Measurements from ENCODE around the gene CDCP1.
A peak's percentile ranks its signal among the peaks of the same experiment; 100 is the strongest.
"Not testable (repeated sequence)": the region's sequence is repeated elsewhere in the genome, so short reads cannot be mapped to it uniquely, and the experiment has no call there.

CDCP1 gene

DNA sequence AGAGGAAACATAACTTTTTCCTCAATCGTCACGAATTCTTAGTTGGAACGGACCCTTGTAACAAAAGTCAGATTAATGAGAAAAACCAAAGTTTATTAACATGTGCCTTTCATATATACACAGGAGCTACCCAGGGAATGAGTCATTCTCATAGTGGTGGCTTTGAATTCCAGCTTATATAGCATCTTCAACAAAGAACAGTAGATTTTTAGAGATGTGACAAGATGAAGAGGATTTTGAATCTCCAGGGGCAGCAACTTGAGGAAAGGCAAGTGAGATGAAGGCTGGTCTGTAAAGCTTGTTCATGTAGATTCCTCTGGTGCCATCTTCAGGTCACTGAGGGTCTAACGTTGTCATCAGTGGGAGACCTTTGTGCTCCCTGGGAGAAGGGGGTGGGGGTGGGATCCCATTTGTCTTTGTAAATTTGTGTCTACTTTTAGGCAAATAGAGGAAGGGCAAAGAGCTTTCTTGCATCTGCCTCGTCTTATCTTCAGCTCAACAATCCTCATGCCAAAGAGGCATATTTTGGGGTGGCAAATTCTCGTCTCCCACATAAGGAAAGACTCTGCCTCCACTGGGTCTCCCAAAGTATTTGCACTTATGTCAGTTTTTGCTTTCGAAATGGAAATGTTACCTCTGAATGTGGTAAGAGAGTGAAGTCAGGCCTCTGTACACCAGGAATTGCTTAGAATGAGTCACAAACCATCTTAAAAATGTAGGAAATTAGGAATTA, 90.6 kb downstream of the CDCP1 start:
- DNase-seq (ENCODE audit: low read depth in 2 of 2): no peak

DNA sequence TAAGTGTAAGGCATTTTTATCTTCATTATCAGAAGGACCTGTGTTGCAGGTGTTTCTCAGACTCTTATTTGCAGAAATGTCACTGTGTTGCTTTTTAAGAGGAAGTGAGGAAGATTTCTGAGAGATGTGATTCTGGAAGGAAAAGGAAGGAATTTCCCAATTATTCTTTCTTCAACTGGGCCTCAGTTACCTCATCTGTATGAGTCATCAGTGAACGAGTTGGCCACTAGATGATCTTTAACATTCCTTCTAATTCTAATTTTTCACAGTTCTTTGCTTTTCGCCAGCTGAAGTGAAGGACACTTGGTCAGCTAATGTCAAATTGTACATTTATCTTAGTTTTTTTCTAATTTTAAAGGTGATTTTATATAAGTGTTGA, 91.2 kb downstream of the CDCP1 start:
- no peak for DNase-seq (ENCODE audit: low read depth in 2 of 2)

DNA sequence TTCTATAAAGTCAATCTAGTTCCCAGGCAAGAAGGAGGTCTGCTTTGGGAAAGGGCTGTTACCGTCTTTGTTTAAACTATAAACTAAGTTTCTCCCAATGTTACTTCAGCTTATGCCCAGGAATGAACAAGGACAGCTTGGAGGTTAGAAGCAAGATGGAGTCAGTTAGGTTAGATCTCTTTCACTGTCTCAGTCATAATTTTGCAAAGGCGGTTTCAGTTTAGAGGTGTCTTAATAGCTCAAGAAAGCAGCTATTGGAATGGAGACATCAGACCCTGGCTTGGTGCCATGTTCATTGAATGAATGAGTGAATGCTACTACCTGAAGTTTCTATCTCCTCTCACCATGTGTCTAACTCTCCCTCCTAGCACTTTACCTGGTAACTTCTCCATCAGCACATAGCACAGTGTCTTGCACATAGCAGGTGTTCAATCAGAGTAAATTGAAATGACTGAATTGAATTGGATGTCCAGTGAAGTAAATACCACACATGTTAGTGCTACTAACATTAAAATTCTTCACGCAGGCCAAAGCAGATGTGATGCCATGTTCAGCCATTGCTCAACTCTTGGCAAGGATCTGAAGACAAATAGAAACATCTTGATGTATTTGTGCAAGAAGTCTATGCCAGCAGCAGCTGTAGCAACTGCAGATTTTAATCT, 91.9 kb downstream of the CDCP1 start:
- no peak for DNase-seq (ENCODE audit: low read depth in 2 of 2)

DNA sequence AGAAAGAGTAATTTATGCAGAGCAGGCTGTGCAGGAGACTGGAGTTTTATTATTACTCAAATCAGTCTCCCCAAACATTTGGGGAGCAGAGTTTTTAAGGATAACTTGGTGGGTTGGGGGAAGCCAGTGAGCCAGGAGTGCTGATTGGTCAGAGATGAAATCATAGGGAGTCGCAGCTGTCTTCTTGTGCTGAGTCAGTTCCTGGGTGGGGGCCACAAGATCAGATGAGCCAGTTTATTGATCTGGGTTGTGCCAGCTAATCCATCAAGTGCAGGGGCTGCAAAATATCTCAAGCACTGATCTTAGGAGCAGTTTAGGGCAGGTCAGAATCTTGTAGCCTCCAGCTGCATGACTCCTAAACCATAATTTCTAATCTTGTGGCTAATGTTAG, 92.4 kb downstream of the CDCP1 start:
- DNase-seq (ENCODE audit: low read depth in 2 of 2): not testable (repeated sequence)

DNA sequence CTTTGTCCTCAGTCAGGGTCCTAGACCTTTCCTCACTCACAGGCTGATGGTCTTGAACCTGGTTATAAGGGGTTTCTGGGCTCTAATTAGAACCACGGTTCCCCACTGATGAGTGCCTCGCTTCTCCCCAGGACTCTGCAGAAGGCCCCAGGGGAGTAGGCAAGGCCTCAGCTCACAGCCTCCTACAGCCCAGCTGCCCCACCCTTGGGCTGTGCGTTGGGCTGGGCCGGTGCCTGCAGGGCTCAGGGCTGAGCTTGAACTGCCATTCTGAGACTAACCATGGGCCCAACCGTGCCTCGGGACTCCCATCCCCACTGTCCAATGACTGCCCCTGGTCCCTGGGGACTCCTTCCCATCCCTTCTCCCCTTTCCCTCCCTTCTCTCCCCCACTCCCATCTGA, 94.5 kb downstream of the CDCP1 start:
- DNase-seq (ENCODE audit: low read depth in 2 of 2): no peak

DNA sequence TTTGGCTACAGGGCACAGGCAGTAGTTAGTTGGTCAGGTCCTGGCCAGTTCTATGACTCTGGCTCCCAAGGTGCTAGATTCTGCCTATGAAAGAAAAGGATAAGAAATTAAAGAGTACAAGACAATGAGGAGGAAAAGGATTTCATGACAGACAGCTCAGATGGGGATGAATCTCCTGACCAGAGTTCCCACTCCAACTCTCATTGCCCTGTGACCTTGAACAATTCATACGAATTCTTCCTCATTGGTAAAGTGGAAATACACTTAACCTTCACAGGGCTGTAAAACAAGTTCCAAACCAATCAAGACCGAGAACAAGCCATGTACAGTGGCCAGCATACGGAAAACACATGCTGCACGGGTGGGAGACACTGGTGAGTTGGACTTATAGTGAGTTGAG, 96.4 kb downstream of the CDCP1 start:
- no peak for DNase-seq (ENCODE audit: low read depth in 2 of 2)

DNA sequence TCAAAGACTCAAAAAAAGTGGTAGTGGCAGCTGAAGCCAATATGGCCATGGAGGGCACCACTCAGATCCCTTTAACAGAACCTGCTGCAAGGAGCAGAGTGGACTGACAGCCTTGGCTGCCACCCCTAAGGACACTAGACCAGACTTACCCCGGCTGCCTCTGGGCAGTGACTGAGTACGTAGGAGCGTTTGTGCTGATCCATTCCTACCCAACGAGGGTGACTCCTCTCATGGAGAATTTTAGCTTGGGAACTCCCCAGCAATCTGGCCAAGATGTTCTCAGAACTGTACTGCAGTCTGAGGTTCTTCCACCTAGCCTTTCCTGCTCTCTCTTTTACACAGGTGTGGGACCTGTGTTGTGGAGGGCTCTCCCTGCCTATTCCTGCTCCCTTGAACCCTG, 97.9 kb downstream of the CDCP1 start:
- no peak for DNase-seq (ENCODE audit: low read depth in 2 of 2)

DNA sequence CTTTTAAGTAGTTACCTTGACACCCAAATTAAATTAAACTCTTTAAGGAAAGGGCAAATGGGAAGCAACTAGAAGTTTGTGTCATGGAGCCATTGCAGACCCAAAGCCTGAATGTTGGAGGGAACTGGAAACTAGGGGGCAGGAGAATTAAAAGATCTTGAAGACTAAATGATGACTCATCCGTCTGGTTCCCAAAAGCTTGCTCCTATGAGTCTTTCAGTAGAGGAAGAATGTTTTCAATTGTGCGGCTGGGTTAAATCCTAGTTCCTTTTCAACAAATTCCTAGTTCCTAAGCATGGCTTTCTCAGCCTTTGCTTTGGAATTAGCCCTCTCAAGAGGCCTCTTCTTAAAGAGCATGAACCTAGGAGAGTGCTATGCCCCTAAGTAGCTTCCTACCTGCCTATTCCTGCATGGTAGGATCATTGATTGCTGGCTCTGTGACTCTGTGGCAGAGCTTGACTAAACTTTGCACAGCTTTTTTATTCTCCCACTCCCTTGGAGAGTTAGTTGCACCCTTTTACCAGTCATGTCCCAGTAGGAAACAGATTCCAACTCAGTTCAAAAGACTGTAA, 102.4 kb downstream of the CDCP1 start:
- DNase-seq (ENCODE audit: low read depth in 2 of 2): no peak

DNA sequence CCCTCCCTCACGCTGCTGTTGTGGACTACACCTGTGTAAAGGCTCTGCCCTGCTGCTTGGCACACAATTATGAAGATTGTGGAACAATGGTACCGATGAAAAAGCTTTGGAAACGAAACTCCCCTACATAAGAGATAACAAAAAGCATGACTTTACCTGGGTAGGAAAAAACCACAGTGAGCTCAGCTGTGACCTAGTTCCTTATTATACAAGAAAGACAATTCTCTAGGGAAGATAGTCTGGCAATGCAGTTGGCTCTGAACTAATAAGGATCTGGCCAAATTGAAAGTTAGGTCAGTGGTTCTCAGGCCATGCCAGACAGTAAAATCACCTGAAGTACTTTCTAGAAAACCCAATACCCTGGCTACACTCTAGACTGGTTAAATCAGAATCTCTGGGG, 104.0 kb downstream of the CDCP1 start:
- DNase-seq (ENCODE audit: low read depth in 2 of 2): no peak

DNA sequence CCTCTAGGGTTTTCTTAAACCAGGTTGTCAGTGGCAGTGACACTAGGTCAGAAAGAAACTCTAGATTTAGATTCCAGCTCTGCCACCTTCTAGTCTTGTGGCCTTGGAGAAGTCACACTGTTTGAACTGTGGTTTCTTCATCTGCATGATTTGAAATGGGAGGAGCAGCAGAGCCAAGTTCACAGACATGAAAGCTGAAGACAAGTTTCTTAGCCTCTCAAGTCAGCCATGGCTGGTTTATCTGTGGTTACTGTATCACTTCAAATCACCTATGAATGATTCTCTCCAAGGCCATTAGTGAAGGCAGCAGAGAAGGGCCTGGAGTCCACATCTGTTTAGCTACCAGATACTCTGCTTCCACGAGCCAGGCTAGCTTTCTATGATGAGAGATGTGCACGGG, 104.5 kb downstream of the CDCP1 start:
- DNase-seq (ENCODE audit: low read depth in 2 of 2): no peak

DNA sequence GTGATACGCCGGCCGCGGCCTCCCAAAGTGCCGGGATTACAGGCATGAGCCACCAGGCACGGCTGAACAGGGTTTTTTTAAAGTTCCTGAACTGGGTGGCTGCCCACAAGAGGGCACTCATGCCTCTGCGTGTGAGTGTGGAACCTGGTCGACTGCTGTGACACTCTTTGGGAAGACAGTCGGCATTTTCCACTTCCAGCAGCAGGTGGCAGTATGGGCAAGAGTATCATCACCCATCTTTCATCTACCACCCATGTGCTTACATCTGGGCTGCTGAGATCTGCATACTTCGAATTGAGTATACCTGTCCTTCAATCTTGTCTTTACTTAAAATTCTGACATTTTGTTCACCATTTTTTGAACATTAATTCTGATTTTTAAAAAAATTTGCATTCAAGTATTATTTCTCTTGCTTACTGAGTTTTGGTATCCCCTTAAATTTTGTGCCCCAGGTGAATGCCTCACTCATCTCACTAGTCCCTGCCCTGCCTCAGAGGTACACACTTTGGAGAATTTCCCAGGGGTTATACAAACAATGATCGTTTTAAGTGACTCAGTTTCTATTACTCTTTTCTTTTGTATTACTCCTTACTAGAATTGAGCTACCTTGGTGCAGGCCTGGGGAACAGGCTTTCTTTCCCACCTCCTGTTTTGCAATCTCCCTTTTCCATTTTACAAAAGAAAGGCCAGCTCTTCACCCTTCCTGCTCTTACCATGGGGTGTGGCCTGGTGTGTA, 108.3 kb downstream of the CDCP1 start:
- peak; percentile 72 to 88 for DNase-seq (ENCODE audit: low read depth in 2 of 2)

DNA sequence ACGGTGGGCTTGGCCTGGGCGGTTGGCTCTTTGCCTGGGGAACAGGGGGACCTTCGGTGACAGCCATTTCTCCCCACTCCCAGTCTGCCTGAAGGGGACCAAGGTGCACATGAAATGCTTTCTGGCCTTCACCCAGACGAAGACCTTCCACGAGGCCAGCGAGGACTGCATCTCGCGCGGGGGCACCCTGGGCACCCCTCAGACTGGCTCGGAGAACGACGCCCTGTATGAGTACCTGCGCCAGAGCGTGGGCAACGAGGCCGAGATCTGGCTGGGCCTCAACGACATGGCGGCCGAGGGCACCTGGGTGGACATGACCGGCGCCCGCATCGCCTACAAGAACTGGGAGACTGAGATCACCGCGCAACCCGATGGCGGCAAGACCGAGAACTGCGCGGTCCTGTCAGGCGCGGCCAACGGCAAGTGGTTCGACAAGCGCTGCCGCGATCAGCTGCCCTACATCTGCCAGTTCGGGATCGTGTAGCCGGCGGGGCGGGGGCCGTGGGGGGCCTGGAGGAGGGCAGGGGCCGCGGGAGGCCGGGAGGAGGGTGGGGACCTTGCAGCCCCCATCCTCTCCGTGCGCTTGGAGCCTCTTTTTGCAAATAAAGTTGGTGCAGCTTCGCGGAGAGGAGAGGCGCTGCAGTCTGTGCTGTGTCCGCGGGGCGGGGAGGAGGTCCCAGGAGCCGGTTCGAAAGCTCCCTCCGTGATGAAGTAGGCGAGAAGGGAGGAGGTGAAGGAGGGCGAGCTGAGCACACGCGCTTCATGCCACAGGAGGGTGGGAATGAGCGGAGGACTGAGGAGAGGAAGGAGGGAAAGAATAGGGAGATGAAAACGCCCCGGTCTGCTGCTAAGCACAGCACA, 110.5 kb downstream of the CDCP1 start:
- no peak for DNase-seq (ENCODE audit: low read depth in 2 of 2)

DNA sequence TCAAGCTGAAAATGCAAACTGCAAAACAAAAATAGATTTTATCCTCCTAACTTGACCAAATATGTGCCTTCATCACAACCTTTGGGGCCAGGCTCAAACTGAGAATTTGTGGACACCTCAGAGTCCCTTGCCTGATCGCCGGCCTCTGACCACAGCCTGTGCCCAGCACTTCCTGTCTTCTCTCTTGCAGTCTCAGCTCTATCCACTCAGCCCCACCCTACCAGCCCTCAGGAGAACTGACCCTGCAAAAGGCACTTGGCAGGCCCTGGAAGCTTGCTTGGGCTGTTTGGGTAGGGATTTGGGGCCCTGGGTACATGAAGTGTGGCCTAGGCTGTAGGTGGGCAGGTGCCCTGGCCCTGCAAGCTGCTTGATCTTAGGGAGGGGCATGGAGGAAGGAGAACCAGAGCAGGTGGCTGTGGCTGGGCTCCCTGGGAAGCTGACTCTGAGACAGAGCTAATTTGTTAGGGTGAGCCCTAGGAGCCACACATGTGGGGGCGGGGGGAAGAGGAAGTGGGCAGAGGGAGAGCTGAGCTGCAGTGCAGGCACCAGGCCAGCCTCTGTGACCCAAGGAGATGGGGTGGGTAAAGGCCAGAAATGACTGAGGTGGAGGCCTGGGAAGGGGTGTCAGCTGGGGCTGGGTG, 111.4 kb downstream of the CDCP1 start:
- no peak for DNase-seq (ENCODE audit: low read depth in 2 of 2)

DNA sequence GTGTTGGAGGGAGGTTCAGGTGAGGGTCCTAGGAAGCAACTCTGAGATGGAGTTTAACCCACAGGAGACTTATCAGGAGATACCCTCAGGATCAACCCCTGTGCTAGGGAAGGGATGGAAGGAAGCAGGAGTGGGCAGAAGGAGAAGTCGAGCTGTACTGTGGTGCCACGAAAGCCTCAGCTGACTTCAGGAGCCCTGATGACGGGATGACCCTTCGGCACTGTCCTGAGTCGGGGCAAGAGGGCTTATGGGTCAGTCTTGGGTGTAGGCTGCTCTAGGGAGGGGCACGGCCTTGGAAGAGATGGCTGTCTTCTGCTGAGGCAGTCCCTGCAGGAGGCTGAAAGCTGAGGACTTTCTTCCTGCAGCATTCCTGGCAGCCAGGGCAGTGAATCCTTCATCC, 112.4 kb downstream of the CDCP1 start:
- no peak for DNase-seq (ENCODE audit: low read depth in 2 of 2)
